Measurements from ENCODE around the gene ZNF646.

DNA sequence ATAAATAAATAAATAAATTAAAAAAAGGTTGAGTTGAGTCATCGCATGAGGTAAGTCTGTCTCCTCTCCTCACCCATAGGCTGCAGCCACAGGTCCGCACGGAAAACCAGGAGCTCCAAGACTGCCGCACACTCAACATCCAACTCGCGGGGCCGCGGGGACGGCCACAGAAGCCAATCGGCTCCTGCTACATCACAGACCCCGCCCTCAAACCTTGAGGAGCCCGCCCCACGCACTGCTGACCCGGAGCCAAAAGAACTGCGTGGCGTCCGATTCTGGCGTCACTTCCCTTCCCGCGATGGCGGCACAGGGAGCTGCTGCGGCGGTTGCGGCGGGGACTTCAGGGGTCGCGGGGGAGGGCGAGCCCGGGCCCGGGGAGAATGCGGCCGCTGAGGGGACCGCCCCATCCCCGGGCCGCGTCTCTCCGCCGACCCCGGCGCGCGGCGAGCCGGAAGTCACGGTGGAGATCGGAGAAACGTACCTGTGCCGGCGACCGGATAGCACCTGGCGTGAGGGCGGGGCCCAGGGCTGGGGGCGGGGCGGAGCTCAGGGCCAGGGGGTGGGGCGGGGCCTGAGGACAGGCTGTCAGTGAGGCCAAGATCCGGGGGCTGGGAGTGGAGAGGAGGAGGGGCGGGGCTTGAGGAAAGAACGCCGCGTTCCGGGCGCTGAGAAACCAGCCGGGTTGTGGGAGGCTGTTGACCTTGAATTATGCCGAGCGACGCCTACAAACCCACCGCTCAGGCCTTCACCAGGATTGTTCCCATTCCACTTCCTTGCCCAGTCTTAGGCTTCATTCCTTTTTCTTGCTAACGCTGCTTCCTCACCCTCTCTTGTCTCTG is 43.4 kb downstream of the ZNF646 start, which contains the start of gene KAT8:
- TF ChIP-seq POLR2AphosphoS5 (IDR thresholded peaks at IDR 0.05) (peak; percentile 95), POLR2A (IDR thresholded peaks at IDR 0.05) (peak; percentile 92 to 93)
- TF ChIP-seq, protein P1, sequence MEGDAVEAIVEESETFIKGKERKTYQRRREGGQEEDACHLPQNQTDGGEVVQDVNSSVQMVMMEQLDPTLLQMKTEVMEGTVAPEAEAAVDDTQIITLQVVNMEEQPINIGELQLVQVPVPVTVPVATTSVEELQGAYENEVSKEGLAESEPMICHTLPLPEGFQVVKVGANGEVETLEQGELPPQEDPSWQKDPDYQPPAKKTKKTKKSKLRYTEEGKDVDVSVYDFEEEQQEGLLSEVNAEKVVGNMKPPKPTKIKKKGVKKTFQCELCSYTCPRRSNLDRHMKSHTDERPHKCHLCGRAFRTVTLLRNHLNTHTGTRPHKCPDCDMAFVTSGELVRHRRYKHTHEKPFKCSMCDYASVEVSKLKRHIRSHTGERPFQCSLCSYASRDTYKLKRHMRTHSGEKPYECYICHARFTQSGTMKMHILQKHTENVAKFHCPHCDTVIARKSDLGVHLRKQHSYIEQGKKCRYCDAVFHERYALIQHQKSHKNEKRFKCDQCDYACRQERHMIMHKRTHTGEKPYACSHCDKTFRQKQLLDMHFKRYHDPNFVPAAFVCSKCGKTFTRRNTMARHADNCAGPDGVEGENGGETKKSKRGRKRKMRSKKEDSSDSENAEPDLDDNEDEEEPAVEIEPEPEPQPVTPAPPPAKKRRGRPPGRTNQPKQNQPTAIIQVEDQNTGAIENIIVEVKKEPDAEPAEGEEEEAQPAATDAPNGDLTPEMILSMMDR (IDR thresholded peaks at IDR 0.05): peak in 1 of 4 experiments; percentile 7

All from gastroesophageal sphincter (tissue), 3 donors.